ENCODE data around the gene STXBP2. TPM values are rescaled to one million over a fixed set of nuclear protein-coding genes. Genes with fewer than 3 reads are reported as not detected.

STXBP2 gene
- total RNA-seq, result 27.7 and 49.4 TPM in 2 replicates

GRCh38 chr19:7636691-7637373, at the start of gene STXBP2:
Gene STXBP2 (plus strand): TSS chr19:7637110. CDS start chr19:7637150, 40 bp downstream.

DNA sequence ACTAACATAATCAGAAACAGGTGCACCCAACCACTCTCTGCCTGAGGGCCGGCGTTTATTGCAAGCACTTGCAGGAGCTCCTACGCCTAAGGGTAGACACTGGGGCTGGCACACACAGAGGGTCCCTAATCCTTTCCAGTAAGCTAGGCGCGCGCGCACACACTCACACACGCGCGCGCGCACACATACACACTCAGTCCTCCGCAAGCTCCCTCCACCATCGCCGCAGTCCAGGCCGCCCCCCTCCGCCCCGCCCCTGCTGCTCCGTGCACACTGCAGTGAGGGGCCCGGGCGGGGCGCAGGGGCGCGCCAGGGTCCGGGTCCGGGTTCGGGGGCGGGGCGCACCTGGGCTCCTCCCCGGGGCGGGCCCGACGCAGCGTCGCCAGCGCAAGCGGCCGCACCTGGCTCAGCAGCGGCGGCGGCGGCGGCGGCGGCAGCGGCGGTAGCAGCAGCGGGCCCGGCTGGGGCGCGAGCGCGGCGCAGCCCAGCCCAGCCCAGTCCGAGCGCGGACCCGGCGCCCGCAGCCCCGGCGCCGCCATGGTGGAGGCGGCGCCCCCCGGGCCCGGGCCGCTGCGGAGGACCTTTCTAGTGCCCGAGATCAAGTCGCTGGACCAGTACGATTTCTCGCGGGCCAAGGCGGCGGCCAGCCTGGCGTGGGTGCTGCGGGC, 41.3 kb upstream of the STXBP2 start, which contains the start of gene CAMSAP3:
TSS of gene CAMSAP3 (plus strand) at position 398 of the 668 bp plus-strand sequence. CDS start at position 538, 140 bp downstream.

GRCh38 chr19:7629347-7630054, 7.4 kb upstream of the STXBP2 start, which contains the start of the genes PET100 and XAB2:
Gene PET100 (plus strand): TSS chr19:7629793. CDS start chr19:7629834, 41 bp downstream.
Gene XAB2 (minus strand): TSS chr19:7629545. CDS start chr19:7629527, 18 bp downstream.

DNA sequence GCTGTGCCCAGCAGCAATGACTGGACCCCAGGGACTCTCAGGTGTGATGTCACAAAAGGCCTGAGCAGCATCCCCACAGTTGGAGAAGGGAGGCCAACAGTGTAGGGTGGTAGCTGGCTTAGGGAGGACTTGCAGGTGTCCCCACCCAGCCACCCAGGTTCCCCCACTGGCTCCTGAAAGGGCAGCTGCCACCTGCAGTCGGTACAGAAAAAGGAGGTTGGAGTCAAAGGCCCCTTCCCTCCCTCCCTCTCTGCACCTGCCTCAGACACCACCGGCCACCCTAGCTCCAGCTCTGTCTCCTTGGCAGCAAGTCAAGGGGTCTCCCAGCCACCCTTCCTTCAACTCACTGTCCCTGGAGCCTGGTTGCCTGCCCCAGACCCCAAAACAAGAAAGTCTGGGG, 3.2 kb upstream of the STXBP2 start, which contains the start of gene PCP2:
TSS of gene PCP2 (minus strand) at position 22 of the 400 bp plus-strand sequence. CDS start 262 bp downstream, outside the sequence.

DNA sequence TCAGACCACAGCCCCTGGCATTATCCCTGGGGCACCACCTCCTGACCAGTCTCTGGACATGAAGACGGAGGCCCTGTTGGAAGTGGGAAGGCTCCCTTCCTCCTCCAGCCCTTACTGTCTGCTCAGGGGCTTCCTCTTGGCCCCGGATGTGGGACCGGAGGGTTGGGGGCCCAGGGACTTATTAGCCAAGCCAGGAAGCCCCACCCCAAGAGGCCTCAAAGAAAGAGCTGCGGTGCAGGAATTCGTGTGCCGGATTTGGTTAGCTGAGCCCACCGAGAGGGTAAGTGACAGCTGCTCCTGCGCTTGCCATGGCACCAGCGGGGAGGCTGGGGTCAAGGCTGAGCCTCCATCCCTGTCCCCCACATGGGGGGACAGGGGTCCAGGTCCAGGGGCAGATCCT, 31.9 kb downstream of the STXBP2 start, which contains the start of gene RETN:
TSS of gene RETN (plus strand) at position 208 of the 400 bp plus-strand sequence. CDS start 278 bp downstream, outside the sequence.

DNA sequence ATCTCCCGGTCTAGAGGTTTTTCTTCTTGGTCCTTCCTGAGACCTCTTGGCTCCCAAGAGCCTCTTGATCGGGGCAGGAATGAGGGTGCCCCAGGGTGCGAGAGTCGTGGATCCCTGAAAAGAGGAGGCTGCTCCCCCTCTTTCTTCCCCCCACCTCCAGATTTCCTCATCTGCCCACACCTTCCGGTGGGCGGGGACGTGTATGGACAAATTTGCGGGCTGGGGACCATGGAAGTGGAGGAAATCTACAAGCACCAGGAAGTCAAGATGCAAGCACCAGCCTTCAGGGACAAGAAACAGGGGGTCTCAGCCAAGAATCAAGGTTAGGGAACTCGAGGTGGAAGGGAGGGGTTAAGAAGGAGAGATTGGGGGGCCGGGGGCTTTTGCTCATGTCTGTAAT, 39.9 kb downstream of the STXBP2 start, which contains the start of gene MCEMP1:
TSS of gene MCEMP1 (plus strand) at position 237 of the 400 bp plus-strand sequence. CDS start at position 268, 31 bp downstream.

DNA sequence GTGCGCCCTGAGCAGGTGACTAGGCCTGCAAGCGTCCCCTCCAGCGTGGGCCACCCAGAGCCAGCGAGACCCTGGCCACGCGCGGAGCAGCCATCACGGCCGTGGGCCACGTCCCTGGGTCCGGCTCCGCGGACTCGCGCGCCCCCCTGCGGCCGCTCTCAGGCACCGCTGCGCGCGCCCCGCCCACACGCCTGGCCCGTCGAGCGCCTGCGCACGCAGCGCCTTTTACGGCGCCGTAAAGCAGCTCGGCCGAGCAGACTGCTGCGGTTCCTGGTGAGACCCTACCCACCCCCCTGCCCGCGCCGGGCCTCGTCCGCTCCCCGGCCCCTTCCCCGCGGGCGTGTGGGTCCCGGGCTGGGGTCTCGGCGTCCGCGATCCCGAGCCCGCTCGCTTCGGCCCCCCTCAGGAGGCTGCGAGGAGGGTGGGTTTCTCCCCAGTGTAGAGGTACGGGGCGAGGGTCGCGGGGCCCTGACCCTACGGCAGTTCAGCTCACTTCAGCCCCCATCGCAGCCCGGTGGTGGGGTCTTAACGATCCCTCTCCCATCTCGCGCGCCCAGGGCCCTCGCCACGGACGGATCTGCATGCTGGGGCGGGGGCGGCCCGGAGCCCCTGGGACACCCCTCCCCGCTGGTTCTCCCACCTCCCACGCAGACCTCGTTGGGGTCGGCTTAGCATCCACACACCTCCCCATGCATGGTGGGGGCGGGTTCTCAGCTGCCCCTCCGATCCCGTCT, 43.9 kb downstream of the STXBP2 start, which contains the start of gene TRAPPC5:
TSS of gene TRAPPC5 (plus strand) at position 228 of the 734 bp plus-strand sequence. CDS start 1,421 bp downstream, outside the sequence.

Other genes starting within 250 kb of the STXBP2 start
- gene PEX11G, start 148.1 kb upstream of the STXBP2 start, total RNA-seq, result 1.5 and 2.1 TPM in 2 replicates
- gene ZNF358, start 121.0 kb upstream of the STXBP2 start, total RNA-seq, result 9.1 and 14.9 TPM in 2 replicates
- 6.0 and 9.6 TPM in 2 replicates for gene MCOLN1, start 114.5 kb upstream of the STXBP2 start, total RNA-seq
- 85.8 and 164 TPM in 2 replicates for gene PNPLA6, start 101.4 kb upstream of the STXBP2 start, total RNA-seq
- gene CAMSAP3, start 41.2 kb upstream of the STXBP2 start, total RNA-seq, result 0.19 TPM in 1 of 2 replicates, not detected in the other
- 19.9 and 44.2 TPM in 2 replicates for gene XAB2, start 7.6 kb upstream of the STXBP2 start, total RNA-seq
- gene PET100, start 7.3 kb upstream of the STXBP2 start, total RNA-seq, result 25.8 and 45.2 TPM in 2 replicates
- not detected in 2 replicates for gene PCP2, start 3.4 kb upstream of the STXBP2 start, total RNA-seq
- gene RETN, start 31.9 kb downstream of the STXBP2 start, total RNA-seq, result not detected in 2 replicates
- gene MCEMP1, start 40.0 kb downstream of the STXBP2 start, total RNA-seq, result not detected in 2 replicates
- 52.0 and 117 TPM in 2 replicates for gene TRAPPC5, start 43.7 kb downstream of the STXBP2 start, total RNA-seq
- gene FCER2, start 65.0 kb downstream of the STXBP2 start, total RNA-seq, result not detected in 2 replicates
- gene CLEC4G, start 95.0 kb downstream of the STXBP2 start, total RNA-seq, result not detected in 2 replicates
- not detected in 2 replicates for gene CD209, start 110.4 kb downstream of the STXBP2 start, total RNA-seq
- 0.44 TPM in 1 of 2 replicates, not detected in the other for gene CLEC4M, start 126.1 kb downstream of the STXBP2 start, total RNA-seq
- 11.0 and 16.7 TPM in 2 replicates for gene EVI5L, start 193.1 kb downstream of the STXBP2 start, total RNA-seq
- gene PRR36, start 237.3 kb downstream of the STXBP2 start, total RNA-seq, result 0.13 TPM in 1 of 2 replicates, not detected in the other